GM12878 (cell line): ENCODE measurements around the gene SNRPD2. TPM values are rescaled to one million over a fixed set of nuclear protein-coding genes. Genes with fewer than 3 reads are reported as not detected.

Experiments
- BCL11A ChIP-seq: IDR thresholded peaks from 2 replicates; pipeline ENCODE4 v1.6.1; 2011; ENCODE audit warnings: low read depth, low read length
- BMI1 ChIP-seq: fragments of 450-650 bp; IDR thresholded peaks from 2 replicates; pipeline ENCODE4 v1.6.1; 2016; ENCODE audit warnings: mild to moderate bottlenecking, moderate library complexity, borderline replicate concordance
- CBX5 ChIP-seq: sonication (generic); IDR thresholded peaks from 2 replicates; pipeline ENCODE4 v1.6.1; 2016; ENCODE audit warnings: low read depth, moderate library complexity, mild to moderate bottlenecking, inconsistent platforms
- CHD2 ChIP-seq: IDR thresholded peaks from 2 replicates; pipeline ENCODE4 v1.6.1; 2011; ENCODE audit warnings: low read depth, low read length, improper control_type of control experiment, borderline replicate concordance
- DPF2 ChIP-seq: fragments of 450-650 bp; IDR thresholded peaks from 2 replicates; pipeline ENCODE4 v1.6.1; 2017; ENCODE audit warnings: mild to moderate bottlenecking
- FOS ChIP-seq: IDR thresholded peaks from 3 replicates; pipeline ENCODE4 v1.6.1; 2011; ENCODE audit warnings: borderline replicate concordance; ENCODE audit not compliant: insufficient read length; ENCODE audit errors: extremely low read depth
- GATAD2B ChIP-seq: fragments of 450-650 bp; conservative IDR thresholded peaks from 2 replicates; pipeline ENCODE4 v1.6.1; 2017; ENCODE audit warnings: low read depth, mild to moderate bottlenecking, moderate library complexity
- LARP7 ChIP-seq: fragments of 450-650 bp; IDR thresholded peaks from 2 replicates; pipeline ENCODE4 v1.6.1; 2017; ENCODE audit warnings: mild to moderate bottlenecking
- MEF2A ChIP-seq: IDR thresholded peaks from 2 replicates; pipeline ENCODE4 v1.6.1; 2011; ENCODE audit warnings: low read depth, mild to moderate bottlenecking, low read length, moderate library complexity; ENCODE audit not compliant: insufficient read depth
- MTA2 ChIP-seq: fragments of 450-650 bp; IDR thresholded peaks from 2 replicates; pipeline ENCODE4 v1.6.1; 2016; ENCODE audit warnings: low read depth, mild to moderate bottlenecking, moderate library complexity
- MXI1 ChIP-seq: fragments of 150-350 bp; IDR thresholded peaks from 2 replicates; pipeline ENCODE4 v1.6.1; 2011; ENCODE audit warnings: low read depth, mild to moderate bottlenecking, inconsistent platforms, low read length, improper control_type of control experiment
- NR2C2 ChIP-seq: IDR thresholded peaks from 2 replicates; pipeline ENCODE4 v1.6.1; 2011; ENCODE audit warnings: borderline replicate concordance, low read depth; ENCODE audit not compliant: control insufficient read depth, insufficient read length
- NR2F1 ChIP-seq: fragments of 450-650 bp; conservative IDR thresholded peaks from 2 replicates; pipeline ENCODE4 v1.6.1; 2017; ENCODE audit warnings: mild to moderate bottlenecking
- POLR2A ChIP-seq: IDR thresholded peaks from 2 replicates; pipeline ENCODE4 v1.6.1; 2011; ENCODE audit warnings: low read depth, mild to moderate bottlenecking, low read length
- POLR2AphosphoS2 ChIP-seq: IDR thresholded peaks from 2 replicates; pipeline ENCODE4 v1.6.1; 2011; ENCODE audit warnings: low read depth, mild to moderate bottlenecking, low read length, improper control_type of control experiment, moderate library complexity
- RB1 ChIP-seq: fragments of 450-650 bp; formaldehyde crosslinking; IDR thresholded peaks from 2 replicates; pipeline ENCODE4 v1.6.1; 2017; ENCODE audit warnings: mild to moderate bottlenecking, borderline replicate concordance
- RFX5 ChIP-seq: IDR thresholded peaks from 2 replicates; pipeline ENCODE4 v1.6.1; 2011; ENCODE audit warnings: low read depth, low read length, improper control_type of control experiment
- RUNX3 ChIP-seq: IDR thresholded peaks from 2 replicates; pipeline ENCODE4 v1.6.1; 2012; ENCODE audit warnings: low read length, inconsistent platforms
- SMAD5 ChIP-seq: IDR thresholded peaks from 2 replicates; pipeline ENCODE4 v1.6.1; 2016; ENCODE audit warnings: antibody characterized with exemption, low read depth
- SP1 ChIP-seq: IDR thresholded peaks from one replicate; pipeline ENCODE4 v1.6.1; 2011; ENCODE audit warnings: low read depth, low read length
- SRF ChIP-seq, 2 experiments: IDR thresholded peaks; 2 replicates each; pipeline ENCODE4 v1.6.1; 2011; ENCODE audit warnings: low read depth in 2 of 2, low read length in 2 of 2, mild to moderate bottlenecking in 1 of 2, moderate library complexity in 1 of 2
- YY1 ChIP-seq: IDR thresholded peaks from 2 replicates; pipeline ENCODE4 v1.6.1; 2011; ENCODE audit warnings: low read depth, mild to moderate bottlenecking, low read length
- polyA plus RNA-seq, 11 experiments: library from polyadenylated mRNA; depleted of rRNA in 4 of 11; unstranded in 6 of 11; stranded (reverse) in 5 of 11; fragments of >200 nt; fragmentation: Nextera tagmentation in 4 of 11; fragmentation: Illumina TruSeq in 1 of 11; extraction: Ambion mirVana in 4 of 11; extraction: Trizol in 1 of 11; gene quantifications; 1 replicate in 1 of 11; 2 replicates in 10 of 11; pipeline versions ENCODE4 v1.2.1 to v1.2.3, GENCODE V29; 2011 to 2016; ENCODE audit warnings: inconsistent platforms in 2 of 11, missing spikeins in 2 of 11, low read depth in 1 of 11
- total RNA-seq, 4 experiments: library from RNA; depleted of rRNA in 3 of 4; stranded (reverse); fragments of >200 nt in 3 of 4; fragmentation: Illumina TruSeq in 1 of 4; extraction: Trizol in 1 of 4; gene quantifications; 2 replicates each; pipeline versions ENCODE4 v1.2.1 to v1.2.3, GENCODE V29; 2013 to 2021
- TF ChIP-seq, protein P1 (sequence below): fragments of 450-650 bp; conservative IDR thresholded peaks from 2 replicates; pipeline ENCODE4 v1.6.1; 2017; ENCODE audit warnings: mild to moderate bottlenecking, moderate library complexity
- TF ChIP-seq, protein P2 (sequence below): IDR thresholded peaks from 2 replicates; pipeline ENCODE4 v1.6.1; 2011; ENCODE audit warnings: mild to moderate bottlenecking, low read depth, low read length, moderate library complexity; ENCODE audit not compliant: insufficient replicate concordance
- TF ChIP-seq, protein P3 (sequence below): IDR thresholded peaks from 2 replicates; pipeline ENCODE4 v1.6.1; 2012; ENCODE audit warnings: low read depth, low read length, improper control_type of control experiment
- TF ChIP-seq, protein P4 (sequence below): IDR thresholded peaks from 2 replicates; pipeline ENCODE4 v1.6.1; 2011; ENCODE audit warnings: low read depth, mild to moderate bottlenecking, low read length, moderate library complexity, borderline replicate concordance; ENCODE audit errors: extremely low read depth
- TF ChIP-seq, protein P5 (sequence below): fragments of 450-650 bp; IDR thresholded peaks from 2 replicates; pipeline ENCODE4 v1.6.1; 2016; ENCODE audit warnings: mild to moderate bottlenecking

SNRPD2 gene
- total and polyA plus RNA-seq, 10 of the 15 experiments (the other 5 are each of a cell fraction or from before 2014, with no cell fraction given), result 526 to 3,621 (median 951) TPM

DNA sequence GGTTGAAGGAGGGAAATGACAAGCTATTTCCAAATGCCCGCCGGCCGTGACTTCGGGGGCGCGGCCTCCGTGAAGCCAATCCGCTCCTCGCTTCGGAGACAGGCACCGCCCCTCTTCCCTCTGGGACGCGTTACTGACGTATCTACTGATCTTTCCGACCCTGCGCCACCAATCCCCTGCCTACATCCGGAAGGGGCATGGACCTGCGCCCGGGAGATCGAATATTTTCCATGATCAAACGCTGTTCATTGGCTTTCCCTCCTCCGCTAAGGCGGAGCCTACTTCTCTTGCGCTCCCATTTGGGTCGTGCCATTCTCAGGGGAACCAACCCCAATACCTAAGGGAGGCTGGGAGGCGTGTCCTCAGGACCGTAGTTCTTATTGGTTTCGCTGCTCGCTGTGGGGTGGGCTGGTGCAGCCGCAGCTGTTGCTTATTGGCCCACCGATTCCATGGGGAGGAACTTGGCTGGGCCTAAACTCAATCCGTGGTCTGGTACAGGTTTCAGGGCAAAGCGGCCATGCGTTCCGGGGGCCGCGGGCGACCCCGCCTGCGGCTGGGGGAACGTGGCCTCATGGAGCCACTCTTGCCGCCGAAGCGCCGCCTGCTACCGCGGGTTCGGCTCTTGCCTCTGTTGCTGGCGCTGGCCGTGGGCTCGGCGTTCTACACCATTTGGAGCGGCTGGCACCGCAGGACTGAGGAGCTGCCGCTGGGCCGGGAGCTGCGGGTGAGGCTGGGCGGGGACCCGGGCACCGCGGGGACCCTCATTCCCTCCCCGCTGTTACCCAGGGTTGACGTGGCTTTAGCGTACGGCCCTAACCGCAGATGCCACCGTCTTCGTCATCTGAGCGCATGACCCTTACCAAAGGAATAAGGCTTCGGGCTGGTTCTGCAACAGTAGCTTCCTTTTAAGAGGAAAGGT, 693 bp upstream of the SNRPD2 start, which contains the start of gene QPCTL (continued):
- TF ChIP-seq RB1, result peak; percentile 44; the same call in 1 of the 2 replicates
- TF ChIP-seq, protein P1, sequence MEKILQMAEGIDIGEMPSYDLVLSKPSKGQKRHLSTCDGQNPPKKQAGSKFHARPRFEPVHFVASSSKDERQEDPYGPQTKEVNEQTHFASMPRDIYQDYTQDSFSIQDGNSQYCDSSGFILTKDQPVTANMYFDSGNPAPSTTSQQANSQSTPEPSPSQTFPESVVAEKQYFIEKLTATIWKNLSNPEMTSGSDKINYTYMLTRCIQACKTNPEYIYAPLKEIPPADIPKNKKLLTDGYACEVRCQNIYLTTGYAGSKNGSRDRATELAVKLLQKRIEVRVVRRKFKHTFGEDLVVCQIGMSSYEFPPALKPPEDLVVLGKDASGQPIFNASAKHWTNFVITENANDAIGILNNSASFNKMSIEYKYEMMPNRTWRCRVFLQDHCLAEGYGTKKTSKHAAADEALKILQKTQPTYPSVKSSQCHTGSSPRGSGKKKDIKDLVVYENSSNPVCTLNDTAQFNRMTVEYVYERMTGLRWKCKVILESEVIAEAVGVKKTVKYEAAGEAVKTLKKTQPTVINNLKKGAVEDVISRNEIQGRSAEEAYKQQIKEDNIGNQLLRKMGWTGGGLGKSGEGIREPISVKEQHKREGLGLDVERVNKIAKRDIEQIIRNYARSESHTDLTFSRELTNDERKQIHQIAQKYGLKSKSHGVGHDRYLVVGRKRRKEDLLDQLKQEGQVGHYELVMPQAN, result peak; percentile 96
- TF ChIP-seq POLR2AphosphoS2, result peak; percentile 41; the same call in 1 of the 2 replicates
- TF ChIP-seq YY1, result peak; percentile 77
- TF ChIP-seq, protein P2, sequence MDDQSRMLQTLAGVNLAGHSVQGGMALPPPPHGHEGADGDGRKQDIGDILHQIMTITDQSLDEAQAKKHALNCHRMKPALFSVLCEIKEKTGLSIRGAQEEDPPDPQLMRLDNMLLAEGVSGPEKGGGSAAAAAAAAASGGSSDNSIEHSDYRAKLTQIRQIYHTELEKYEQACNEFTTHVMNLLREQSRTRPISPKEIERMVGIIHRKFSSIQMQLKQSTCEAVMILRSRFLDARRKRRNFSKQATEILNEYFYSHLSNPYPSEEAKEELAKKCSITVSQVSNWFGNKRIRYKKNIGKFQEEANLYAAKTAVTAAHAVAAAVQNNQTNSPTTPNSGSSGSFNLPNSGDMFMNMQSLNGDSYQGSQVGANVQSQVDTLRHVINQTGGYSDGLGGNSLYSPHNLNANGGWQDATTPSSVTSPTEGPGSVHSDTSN, result peak; percentile 49
- no peak for TF ChIP-seq BMI1
- TF ChIP-seq GATAD2B, result peak; percentile 48
- no peak for TF ChIP-seq MEF2A
- peak; percentile 83 for TF ChIP-seq MXI1
- TF ChIP-seq SRF (IDR thresholded peaks at IDR 0.05; ENCODE audit: low read depth in 2 of 2, low read length in 2 of 2), result 0 out of 4 replicates have a peak, but pooled peaks of 1 of the 2 experiments have one; percentile 7
- TF ChIP-seq, protein P3, sequence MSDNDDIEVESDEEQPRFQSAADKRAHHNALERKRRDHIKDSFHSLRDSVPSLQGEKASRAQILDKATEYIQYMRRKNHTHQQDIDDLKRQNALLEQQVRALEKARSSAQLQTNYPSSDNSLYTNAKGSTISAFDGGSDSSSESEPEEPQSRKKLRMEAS, result peak; percentile 67; the same call in 1 of the 2 replicates
- TF ChIP-seq FOS, result peak; percentile 48
- TF ChIP-seq RUNX3, result peak; percentile 71
- TF ChIP-seq, protein P4, sequence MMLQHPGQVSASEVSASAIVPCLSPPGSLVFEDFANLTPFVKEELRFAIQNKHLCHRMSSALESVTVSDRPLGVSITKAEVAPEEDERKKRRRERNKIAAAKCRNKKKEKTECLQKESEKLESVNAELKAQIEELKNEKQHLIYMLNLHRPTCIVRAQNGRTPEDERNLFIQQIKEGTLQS, result no peak
- TF ChIP-seq BCL11A, result no peak
- peak; percentile 86 for TF ChIP-seq CHD2
- TF ChIP-seq LARP7, result peak; percentile 73
- peak; percentile 72 for TF ChIP-seq DPF2
- peak; percentile 93 for TF ChIP-seq POLR2A
- no peak for TF ChIP-seq CBX5
- TF ChIP-seq, protein P5, sequence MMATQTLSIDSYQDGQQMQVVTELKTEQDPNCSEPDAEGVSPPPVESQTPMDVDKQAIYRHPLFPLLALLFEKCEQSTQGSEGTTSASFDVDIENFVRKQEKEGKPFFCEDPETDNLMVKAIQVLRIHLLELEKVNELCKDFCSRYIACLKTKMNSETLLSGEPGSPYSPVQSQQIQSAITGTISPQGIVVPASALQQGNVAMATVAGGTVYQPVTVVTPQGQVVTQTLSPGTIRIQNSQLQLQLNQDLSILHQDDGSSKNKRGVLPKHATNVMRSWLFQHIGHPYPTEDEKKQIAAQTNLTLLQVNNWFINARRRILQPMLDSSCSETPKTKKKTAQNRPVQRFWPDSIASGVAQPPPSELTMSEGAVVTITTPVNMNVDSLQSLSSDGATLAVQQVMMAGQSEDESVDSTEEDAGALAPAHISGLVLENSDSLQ, result peak; percentile 90
- TF ChIP-seq RFX5, result peak; percentile 72
- TF ChIP-seq SP1, result peak; percentile 82
- 0 out of 2 replicates have a peak, but pooled peaks have one; percentile 19 for TF ChIP-seq SMAD5
- peak; percentile 25; the same call in 1 of the 2 replicates for TF ChIP-seq NR2F1
- no peak for TF ChIP-seq MTA2
- no peak for TF ChIP-seq NR2C2
